HG02885 (cell line): ENCODE results near the gene ACAP1.
"Not testable (repeated sequence)": the region's sequence is repeated elsewhere in the genome, so short reads cannot be mapped to it uniquely, and the experiment has no call there.

Experiments
- ATAC-seq: cut with Tn5 transposase; IDR thresholded peaks from one replicate; pipeline ENCODE4 v1.9.1; 2021; ENCODE audit warnings: mild to moderate bottlenecking; ENCODE audit not compliant: unreplicated experiment, poor library complexity

ACAP1 gene

GRCh38 chr17:7352910-7353635, 16.7 kb downstream of the ACAP1 start:
- ATAC-seq = no peak

- no peak for ATAC-seq
These were observed 18.0 kb downstream of the ACAP1 start for GRCh38 chr17:7354262-7354843.

DNA sequence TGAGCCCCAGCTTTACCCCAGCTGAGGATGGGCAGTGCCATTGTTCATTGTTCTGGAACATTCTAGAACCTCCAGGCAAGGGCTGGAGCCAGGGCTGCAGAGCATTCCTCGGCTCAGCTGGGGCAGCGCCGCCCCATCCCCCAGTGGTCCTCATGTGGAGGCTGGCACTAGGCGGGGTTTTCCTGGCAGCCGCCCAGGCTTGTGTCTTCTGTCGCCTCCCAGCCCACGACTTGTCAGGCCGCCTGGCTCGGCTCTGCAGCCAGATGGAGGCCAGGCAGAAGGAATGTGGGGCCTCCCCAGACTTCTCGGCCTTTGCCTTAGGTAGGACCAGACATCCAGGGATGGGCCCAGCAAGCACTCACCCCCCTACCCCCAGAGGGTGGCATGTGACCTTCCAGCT, 18.7 kb downstream of the ACAP1 start, which contains the start of gene TMEM95:
TSS of gene TMEM95 (plus strand) at position 104 of the 400 bp plus-strand sequence. CDS start at position 153, 49 bp downstream.
- no peak for ATAC-seq

GRCh38 chr17:7355573-7355972, 19.2 kb downstream of the ACAP1 start:
- ATAC-seq = no peak

- peak; percentile 38 for ATAC-seq
These were observed 19.8 kb downstream of the ACAP1 start for GRCh38 chr17:7356072-7356549.

DNA sequence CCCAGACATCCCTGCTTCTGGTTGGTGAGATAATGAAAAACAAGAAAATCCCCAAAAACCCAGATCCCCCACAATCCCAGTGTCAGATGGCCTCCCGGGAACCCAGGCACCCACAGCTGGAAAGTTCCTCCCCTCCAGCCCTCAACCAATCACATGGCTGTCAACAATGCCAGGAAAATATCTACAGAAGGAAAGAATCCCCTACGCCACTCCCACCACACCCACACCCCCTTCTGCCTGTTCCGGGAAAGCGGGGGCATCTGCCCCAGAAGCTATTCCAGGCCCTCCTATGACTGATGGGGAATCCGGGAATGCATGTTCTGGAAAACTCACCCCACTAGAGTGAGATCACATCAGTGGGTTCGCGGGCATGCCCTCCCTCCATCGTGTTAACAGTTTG, 20.4 kb downstream of the ACAP1 start:
- ATAC-seq = no peak

DNA sequence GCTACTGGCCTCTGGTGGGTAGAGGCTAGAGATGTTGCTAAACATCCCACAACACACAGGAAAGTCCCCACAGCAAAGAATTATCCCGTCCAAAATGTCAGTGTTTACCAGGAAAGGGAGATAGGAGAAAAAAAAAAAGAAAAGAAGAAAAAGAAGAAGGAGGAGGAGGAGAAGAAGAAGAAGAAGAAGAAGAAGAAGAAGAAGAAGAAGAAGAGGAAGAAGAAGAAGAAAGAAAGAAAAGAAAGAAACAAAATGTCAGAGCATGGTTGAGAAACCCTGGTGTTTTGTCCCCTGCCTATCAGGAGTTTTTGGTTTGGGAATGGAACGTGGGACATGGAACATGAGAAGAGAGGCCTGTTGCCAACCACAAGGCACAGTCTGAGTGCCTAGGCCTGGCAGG, 21.1 kb downstream of the ACAP1 start:
- no peak for ATAC-seq

DNA sequence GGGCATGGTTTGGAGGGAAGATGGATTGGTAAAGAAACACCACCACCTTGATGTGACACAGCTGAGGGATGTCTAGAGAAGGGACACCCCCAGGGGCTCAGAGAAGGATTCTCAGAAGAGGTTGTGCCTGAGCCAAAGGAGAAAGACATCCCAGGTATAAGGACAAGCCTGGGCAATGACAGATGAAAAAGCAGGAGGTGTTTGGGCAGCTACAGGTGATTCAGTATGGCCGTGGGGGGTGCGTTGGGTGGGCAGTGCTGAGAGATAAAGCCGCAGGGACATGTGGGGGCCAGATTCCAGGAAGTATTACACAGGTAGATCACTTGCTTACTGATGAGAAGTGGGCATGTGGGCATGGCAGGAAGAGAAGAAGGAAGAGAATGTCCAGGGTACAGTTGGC, 25.6 kb downstream of the ACAP1 start:
- ATAC-seq = no peak

GRCh38 chr17:7363311-7363710, 27.0 kb downstream of the ACAP1 start:
- no peak for ATAC-seq

GRCh38 chr17:7365963-7366362, 29.6 kb downstream of the ACAP1 start:
- ATAC-seq = not testable (repeated sequence)

DNA sequence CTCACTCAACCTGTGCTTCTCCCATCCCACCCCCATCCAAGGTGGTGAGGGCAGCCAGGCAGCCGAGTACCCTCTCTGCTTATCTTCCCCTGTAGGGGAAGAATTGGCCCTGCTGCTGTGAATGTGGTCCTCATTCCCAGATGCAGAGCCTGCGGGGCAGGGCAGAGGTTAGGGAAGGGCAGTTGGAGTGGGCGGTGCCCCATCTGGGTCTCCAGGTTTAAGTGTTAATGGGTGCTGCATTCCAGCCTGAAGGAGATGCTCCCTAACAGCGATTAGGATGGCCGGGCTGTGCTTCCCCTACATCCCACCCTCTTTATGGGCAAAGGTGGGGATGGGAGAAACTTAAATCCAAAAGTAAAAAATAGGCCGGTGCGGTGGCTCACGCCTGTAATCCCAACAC, 30.8 kb downstream of the ACAP1 start:
- ATAC-seq = no peak

GRCh38 chr17:7367918-7368598, 31.7 kb downstream of the ACAP1 start:
- ATAC-seq = no peak

GRCh38 chr17:7368599-7368994, 32.3 kb downstream of the ACAP1 start:
- ATAC-seq = not testable (repeated sequence)

DNA sequence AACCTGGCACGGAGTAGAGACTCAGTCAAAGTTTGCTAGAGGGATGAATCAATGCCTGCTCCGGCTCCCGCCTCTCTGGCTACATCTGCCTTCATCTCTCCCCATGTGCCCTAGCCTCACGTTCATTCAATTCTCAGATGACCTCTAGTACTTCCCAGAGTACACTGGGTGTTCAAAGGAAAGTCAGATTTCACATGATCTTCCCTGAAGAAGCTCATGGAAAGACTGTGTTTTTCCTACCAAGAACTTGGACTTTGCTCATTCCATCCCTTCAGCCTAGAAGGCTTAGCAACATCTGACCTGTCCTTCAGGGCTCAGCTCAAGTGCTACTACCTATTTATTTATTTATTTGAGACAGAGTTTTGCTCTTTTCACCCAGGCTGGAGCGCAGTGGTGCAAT, 33.5 kb downstream of the ACAP1 start:
- no peak for ATAC-seq

- ATAC-seq = no peak
These were observed 34.5 kb downstream of the ACAP1 start for GRCh38 chr17:7370853-7371252.

- no peak for ATAC-seq
These were observed 38.0 kb downstream of the ACAP1 start for GRCh38 chr17:7374353-7374752.

DNA sequence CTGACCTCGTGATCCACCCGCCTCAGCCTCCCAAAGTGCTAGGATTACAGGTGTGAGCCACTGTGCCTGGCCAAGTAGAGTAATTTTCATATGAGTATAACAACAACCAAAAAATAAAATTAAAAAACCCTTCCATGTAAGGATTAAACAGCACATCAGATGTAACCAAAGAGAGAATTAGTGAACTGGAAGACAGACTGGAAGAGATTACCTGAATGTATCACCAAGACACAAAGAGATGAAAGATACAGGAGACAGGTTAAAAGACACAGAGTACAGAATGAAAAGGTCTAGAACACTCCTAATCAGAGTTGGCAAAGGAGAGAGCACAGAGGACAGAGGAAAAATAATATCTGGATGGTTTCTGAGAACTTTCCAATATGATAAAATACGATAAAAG, 42.8 kb downstream of the ACAP1 start:
- ATAC-seq = no peak

GRCh38 chr17:7380321-7380720, 44.0 kb downstream of the ACAP1 start:
- no peak for ATAC-seq

- ATAC-seq = no peak
These were observed 44.7 kb downstream of the ACAP1 start, which contains the start of gene TNK1 for GRCh38 chr17:7380855-7381683. Gene TNK1, plus strand, starts transcription at chr17:7381089. Its CDS starts 1,838 bp downstream, at chr17:7382927.

GRCh38 chr17:7382901-7383300, 46.6 kb downstream of the ACAP1 start:
- no peak for ATAC-seq
